DMS114 treated with DMSO at 0.1 percent for 48 hours (cell line): Measurements from ENCODE around the gene ZNF497.
"Not testable (repeated sequence)": the region's sequence is repeated elsewhere in the genome, so short reads cannot be mapped to it uniquely, and the experiment has no call there.

Source experiments
- DNase-seq: peaks from one replicate; lab custom pipeline; 2025; ENCODE audit not compliant: unreplicated experiment; lab: John Stamatoyannopoulos, UW

The ZNF497 gene

DNA sequence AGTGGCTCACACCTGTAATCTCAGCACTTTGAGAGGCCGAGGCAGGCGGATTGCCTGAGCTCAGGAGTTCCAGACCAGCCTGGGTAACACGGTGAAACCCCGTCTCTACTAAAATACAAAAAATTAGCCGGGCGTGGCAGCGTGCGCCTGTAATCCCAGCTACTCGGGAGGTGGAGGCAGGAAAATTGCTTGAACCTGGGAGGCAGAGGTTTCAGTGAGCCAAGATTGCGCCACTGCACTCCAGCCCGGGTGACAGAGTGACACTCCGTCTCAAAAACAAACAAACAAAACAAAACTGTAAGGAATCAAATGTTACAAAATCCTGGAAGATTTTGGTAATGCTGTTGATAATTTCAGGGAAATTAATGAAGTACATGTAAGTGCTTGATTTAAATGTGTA lies 14.5 kb downstream of the ZNF497 start:
- DNase-seq, result not testable (repeated sequence)

DNA sequence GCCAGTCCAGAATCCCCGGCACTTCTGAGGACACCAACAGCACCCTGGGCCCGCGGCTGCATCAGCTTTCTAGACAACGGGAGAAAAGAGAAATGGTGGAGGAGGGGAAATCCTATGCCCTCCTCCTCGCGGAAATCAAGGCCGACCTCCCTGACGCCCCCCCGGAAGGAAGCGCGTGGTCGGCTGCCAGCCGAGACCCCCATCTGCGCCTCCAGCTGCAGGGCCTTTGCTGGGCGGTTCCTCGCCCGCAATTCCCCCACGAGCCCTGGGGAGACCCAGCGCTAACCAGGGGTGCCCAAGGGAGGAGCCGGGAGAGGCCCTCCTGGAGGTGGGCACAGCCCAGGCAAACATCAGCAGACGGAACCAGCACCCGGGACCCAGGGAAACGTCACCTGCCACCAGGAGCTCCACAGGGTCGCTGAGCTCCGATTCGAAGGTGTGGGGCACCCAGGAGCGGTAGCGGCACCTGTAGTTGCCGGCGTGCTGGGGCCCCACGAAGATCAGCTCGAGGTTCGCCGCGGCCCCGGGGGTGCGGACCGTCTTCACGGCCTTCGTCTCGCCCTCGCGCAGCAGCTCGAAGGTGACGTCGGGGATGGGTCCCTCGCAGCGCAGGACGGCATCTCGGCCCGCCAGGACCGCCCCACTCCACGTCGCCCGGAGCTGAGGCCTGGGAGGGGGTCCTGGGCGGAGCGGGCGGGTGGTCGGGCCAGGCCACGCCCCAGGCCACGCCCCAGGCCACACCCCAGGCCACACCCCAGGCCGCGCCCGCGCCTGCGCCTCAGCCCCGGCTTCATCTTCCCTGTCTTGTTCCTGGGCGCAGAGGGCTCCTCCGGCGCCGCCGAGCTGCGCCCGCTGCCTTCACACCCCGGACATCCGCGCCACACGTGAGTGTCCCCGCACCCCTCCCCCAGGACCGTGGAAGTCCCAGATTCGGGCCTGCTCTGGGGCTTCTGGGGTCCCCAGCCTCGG lies 15.3 kb downstream of the ZNF497 start:
- peak; percentile 33 for DNase-seq

GRCh38 chr19:58345558-58345957 lies 17.0 kb downstream of the ZNF497 start:
- DNase-seq, result no peak

GRCh38 chr19:58338825-58339558 lies 23.6 kb downstream of the ZNF497 start:
- no peak for DNase-seq

DNA sequence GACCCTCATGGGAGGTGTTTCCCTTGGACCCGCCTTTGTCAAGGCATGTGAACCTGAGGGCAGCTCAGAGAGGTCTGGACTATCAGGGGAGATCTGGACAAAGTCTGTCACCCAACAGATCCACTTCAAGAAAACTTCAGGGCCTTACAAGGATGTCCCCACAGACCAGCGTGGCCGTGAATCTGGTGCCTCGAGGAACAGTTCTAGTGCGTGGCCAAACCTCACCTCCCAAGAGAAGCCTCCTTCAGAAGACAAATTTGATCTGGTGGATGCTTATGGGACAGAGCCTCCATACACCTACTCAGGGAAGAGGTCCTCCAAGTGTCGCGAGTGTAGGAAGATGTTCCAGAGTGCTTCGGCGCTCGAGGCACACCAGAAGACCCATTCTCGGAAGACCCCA lies 24.2 kb downstream of the ZNF497 start:
- no peak for DNase-seq

DNA sequence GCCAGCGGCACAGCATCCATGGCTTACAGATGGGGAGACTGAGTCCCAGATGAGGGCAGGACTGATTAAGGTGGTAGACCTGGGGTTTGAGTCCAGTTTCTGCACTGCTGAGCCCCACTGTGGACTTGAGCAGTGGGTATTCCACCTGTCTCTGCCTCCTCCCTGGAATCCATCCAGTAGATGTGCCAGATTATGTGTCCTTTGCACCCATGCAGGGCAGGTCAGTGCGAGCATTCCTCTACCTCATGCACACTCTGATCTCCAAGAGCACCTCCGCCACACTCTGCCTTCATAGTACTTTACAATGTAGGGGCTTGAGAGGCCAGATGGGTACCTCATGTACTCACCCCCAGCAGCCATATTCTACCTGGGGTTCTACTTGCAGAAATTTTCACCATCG lies 25.7 kb downstream of the ZNF497 start:
- DNase-seq, result no peak

DNA sequence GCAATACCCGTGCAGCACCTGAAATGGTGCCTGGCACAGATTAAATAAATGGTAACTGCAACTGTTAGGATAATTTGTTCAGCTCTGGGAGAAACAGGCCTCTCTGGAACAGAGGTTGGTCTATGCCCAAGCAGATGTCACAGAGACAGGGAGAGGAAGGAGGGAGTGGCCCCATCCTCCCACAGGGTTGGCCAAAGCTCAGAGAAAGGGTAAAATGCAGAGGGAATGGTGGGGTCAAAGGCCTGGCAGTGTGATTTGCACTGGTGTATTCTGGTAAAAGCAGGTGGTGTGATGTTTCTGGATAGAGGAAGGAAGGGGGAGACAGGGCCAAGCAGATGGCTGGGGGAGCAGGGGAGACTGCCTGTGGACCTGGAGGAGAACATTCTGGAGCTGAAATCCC lies 26.3 kb downstream of the ZNF497 start:
- DNase-seq, result no peak

GRCh38 chr19:58335630-58336029 lies 26.9 kb downstream of the ZNF497 start:
- DNase-seq, result no peak

DNA sequence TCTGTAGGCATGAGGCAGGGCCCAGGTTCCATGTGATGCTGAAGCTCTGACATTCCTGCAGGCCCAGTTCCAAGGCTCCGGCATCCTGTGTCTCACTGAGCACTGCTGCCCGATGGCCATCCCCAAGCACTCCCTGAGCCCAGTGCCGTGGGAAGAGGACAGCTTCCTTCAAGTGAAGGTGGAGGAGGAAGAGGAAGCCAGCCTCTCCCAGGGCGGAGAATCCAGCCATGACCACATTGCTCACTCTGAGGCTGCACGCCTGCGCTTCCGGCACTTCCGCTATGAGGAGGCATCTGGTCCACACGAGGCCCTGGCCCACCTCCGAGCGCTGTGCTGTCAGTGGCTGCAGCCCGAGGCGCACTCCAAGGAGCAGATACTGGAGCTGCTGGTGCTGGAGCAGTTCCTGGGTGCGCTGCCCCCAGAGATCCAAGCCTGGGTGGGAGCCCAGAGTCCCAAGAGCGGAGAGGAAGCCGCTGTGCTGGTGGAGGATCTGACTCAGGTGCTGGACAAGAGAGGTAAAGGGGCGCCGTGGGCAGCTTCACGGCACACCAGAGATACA lies 27.8 kb downstream of the ZNF497 start:
- DNase-seq, result no peak

GRCh38 chr19:58332697-58333096 lies 29.9 kb downstream of the ZNF497 start:
- no peak for DNase-seq

DNA sequence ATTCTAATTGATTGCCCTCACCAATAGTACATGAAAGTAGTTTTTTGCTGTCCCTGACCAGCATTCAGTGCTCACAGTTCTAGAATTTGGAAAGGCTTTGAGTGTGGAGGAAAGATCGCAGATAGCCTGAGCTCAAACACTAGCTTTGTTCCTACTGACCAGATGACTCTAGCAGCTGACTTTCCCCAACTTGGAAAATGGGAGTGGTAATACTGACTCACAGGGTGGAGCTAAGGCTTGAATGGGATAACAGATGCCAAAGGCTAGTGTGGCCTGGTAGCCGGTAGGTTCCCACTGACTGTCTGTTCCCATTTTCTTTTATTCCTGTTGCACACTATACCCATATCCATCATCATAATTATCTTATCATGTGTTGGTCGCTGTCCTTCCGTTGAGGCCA lies 32.1 kb downstream of the ZNF497 start:
- DNase-seq, result no peak

DNA sequence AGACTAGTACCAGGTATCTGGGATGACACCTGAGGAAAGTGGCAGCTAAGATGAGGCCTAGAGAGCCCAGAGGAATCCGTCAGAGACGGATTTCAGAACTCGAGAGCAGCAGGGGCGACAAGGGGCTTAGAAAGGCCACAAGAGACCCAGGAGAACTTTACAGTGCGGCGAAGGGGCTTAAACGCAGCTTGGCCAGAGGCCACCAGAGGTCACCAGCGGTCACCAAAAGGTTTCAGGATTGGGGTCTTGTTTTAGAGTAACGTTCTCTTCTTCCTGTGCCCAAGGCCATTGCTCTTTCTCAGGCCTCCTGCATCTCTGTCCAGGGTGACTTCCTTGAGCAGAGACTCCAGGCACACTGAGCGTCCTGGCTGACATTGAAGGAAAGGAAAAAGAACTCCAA lies 33.6 kb downstream of the ZNF497 start:
- no peak for DNase-seq

DNA sequence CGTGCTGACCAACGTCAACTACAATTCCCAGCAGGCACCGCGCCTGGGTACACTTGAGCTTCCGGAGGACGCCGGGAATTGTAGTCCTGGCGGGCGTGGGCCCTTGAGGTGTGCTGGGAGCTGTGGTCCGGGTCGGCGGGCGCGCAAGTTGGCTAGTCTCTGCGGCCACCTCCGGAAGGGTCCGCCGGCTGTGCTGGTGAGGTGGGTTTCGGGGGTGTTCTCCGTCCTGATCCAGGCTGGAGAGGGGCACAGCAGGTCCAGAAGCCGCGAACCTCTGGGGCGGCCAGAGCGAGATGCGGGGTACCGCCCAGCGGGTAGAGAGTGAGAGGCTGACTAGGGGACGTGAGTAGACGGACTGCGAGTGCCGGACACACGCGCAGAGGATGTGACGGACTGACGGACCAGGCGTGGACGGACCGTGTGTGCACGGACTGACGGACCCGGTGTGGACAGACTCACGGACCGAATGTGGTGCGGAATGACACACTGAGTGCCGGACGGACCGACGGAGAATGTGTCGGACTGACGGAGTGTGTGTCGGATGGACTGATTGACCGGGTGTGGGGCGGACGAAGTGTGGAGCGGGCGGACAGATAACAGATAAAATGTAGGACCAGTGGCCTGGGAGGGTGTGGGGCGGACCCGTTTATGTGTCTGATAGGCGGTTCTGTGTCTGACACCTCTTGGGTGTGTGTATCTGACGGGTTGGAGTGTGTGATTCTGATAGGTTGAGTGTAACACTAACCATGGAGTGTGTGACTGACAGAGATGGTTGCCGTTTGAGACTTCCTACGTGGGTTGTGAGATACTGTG lies 35.4 kb downstream of the ZNF497 start, which contains the start of gene ZSCAN22:
ZSCAN22 (plus strand) TSS at position 81 of the 813 bp plus-strand sequence. CDS start 7,809 bp downstream, outside the sequence.
- peak; percentile 94 for DNase-seq

- no peak for DNase-seq
Observed at GRCh38 chr19:58326501-58326913, 36.0 kb downstream of the ZNF497 start.

- DNase-seq, result no peak
Observed at GRCh38 chr19:58325311-58326022, 37.1 kb downstream of the ZNF497 start.

- DNase-seq, result no peak
Observed at GRCh38 chr19:58319241-58319640, 43.3 kb downstream of the ZNF497 start.

DNA sequence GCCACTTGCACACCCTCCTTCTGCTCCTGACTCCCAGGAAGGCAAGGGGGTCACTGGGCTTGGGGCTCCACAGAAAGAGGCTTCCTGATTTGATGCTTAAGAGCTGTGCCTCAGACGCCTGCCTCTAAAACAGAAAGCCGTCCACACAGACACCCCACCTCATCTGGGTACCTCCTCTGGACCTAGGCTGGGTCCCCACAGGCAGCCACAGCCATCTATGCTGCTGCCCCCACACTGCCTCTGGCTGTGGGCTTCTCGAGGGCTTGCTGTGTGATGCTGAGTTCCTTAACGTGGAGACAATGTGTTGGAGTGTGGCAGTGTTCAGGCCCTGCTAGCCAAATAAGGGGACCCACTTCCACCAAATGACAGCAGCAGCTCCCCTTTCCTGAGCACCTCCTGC lies 44.3 kb downstream of the ZNF497 start:
- DNase-seq, result no peak

DNA sequence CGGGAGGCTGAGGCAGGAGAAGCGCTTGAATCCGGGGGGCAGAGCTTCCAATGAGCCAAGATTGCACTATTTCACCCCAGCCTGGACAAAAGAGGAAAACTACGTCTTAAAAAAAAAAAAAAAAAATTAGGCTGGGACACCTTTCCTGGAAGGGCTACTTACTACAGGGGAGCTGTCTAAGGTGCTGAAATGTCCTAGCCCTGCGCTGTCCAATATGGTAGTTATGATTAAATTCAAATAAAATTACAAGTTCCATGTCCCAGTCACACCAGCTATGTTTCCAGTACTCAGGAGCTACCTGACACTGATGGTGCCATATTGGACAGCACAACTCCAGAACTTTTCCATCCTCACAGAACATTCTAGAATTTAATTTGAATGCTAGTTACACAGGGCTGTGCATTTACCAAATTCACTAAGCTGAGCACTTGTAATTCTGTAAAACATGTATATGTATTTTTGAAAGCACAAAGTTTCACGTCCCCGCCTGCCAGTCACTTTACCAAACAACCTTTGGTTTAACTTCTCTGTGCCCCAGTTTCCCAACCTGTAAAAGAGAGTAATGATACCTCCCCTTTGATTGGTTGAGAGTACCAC lies 45.0 kb downstream of the ZNF497 start:
- no peak for DNase-seq

DNA sequence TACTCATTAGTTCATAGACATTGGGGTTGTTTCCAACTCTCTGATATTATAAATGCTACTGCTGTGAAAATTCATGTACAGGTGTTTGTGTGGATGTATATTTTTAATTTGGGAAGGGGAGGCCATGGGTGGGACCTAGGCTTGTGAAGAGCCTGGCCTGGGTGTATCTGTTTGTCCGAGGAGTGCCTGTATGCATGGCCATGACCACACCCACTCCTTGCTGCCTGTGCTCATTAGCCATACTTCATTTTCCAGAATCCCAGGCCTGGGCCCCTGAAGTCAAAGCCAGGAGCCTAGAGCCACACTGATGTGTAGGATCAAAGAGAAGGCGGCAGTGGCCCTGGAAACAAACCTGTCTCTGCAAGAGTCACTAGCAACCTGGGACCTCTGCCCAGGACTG lies 47.0 kb downstream of the ZNF497 start:
- no peak for DNase-seq

- no peak for DNase-seq
Observed at GRCh38 chr19:58311345-58311865, 51.1 kb downstream of the ZNF497 start.
